Stomach (tissue), 4 donors: Measurements from ENCODE around the gene SMOC2.

Experiments used
- EP300 ChIP-seq: sonication (generic); formaldehyde crosslinking; IDR thresholded peaks from one replicate; pipeline ENCODE4 v1.6.1; 2017; ENCODE audit warnings: antibody characterized with exemption
- POLR2AphosphoS5 ChIP-seq, 3 donors: sonication (generic); formaldehyde crosslinking; IDR thresholded peaks; one replicate each; pipeline ENCODE4 v1.6.1; 2016; ENCODE audit warnings: antibody characterized with exemption in 3 of 3
- TF ChIP-seq, protein P1 (sequence below), 7 experiments: fragments of 450-650 bp in 4 of 7; fragments of 200-600 bp in 3 of 7; sonication (generic) in 3 of 7; IDR thresholded peaks; one replicate each; pipeline ENCODE4 v1.5.1; 2016 to 2019; ENCODE audit warnings: antibody characterized with exemption in 7 of 7, control low read depth in 2 of 7, mild to moderate bottlenecking in 1 of 7

DNA sequence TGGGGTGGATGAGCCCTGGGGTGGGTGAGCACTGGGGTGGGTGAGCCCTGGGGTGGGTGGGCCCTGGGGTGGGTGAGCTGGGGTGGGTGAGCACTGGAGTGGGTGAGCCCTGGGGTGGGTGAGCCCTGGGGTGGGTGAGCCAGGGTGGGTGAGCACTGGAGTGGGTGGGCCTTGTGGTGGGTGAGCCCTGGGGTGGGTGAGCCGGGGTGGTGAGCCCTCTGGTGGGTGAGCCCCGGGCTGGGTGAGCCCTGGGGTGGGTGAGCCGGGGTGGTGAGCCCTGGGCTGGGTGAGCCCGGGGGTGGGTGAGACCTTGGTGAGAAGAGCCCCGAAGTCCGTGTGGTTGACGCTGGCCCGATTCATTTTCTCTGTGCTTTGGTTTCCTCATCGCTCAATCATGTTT lies 18.6 kb downstream of the SMOC2 start:
- TF ChIP-seq EP300: no peak
- TF ChIP-seq, protein P1, sequence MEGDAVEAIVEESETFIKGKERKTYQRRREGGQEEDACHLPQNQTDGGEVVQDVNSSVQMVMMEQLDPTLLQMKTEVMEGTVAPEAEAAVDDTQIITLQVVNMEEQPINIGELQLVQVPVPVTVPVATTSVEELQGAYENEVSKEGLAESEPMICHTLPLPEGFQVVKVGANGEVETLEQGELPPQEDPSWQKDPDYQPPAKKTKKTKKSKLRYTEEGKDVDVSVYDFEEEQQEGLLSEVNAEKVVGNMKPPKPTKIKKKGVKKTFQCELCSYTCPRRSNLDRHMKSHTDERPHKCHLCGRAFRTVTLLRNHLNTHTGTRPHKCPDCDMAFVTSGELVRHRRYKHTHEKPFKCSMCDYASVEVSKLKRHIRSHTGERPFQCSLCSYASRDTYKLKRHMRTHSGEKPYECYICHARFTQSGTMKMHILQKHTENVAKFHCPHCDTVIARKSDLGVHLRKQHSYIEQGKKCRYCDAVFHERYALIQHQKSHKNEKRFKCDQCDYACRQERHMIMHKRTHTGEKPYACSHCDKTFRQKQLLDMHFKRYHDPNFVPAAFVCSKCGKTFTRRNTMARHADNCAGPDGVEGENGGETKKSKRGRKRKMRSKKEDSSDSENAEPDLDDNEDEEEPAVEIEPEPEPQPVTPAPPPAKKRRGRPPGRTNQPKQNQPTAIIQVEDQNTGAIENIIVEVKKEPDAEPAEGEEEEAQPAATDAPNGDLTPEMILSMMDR (IDR thresholded peaks at IDR 0.05): no peak
- TF ChIP-seq POLR2AphosphoS5 (IDR thresholded peaks at IDR 0.05): no peak
